Gastrocnemius medialis (tissue), 4 donors: ENCODE measurements around the gene SLC35F2.

Experiments
- CTCF ChIP-seq, 5 experiments: fragments of 450-650 bp in 3 of 5; fragments of 200-600 bp in 2 of 5; sonication (generic) in 2 of 5; IDR thresholded peaks in 4 of 5; conservative IDR thresholded peaks in 1 of 5; 1 replicate in 4 of 5; 2 replicates in 1 of 5; pipeline ENCODE4 v1.5.1; 2016 to 2019; ENCODE audit warnings: antibody characterized with exemption in 5 of 5, mild to moderate bottlenecking in 3 of 5, moderate library complexity in 3 of 5
- POLR2A ChIP-seq, 2 donors: fragments of 450-650 bp; IDR thresholded peaks; one replicate each; pipeline ENCODE4 v1.6.1; 2017; ENCODE audit warnings: antibody characterized with exemption in 2 of 2, mild to moderate bottlenecking in 2 of 2, moderate library complexity in 2 of 2

- no peak for TF ChIP-seq CTCF (IDR thresholded peaks at IDR 0.05 in 4 of 5, conservative IDR thresholded peaks at IDR 0.05 in 1 of 5)
- no peak for TF ChIP-seq POLR2A (IDR thresholded peaks at IDR 0.05)
Measured at GRCh38 chr11:107853070-107853469, 5.5 kb downstream of the SLC35F2 start.
